Upper lobe of left lung (tissue), 6 donors: ENCODE measurements around the gene SCN5A. TPM values are rescaled to one million over a fixed set of nuclear protein-coding genes. Genes with fewer than 3 reads are reported as not detected.

ENCODE experiments used
- ATAC-seq, 2 donors: fragments of 200-7000 bp; cut with Tn5 transposase; one replicate each; pipeline ENCODE4 v1.9.1; 2022; ENCODE audit warnings: mild to moderate bottlenecking in 2 of 2, moderate library complexity in 2 of 2; ENCODE audit not compliant: low FRiP score in 2 of 2
- DNase-seq, 2 donors: peaks; one replicate each; pipeline ENCODE4 v3.0.0-alpha.2; 2019 to 2020
- H3K27ac ChIP-seq, 4 donors: fragments of 200-600 bp; sonication (generic); one replicate each; pipeline ENCODE4 v1.5.1; 2016 to 2019
- H3K27me3 ChIP-seq, 4 donors: fragments of 200-600 bp; sonication (generic); one replicate each; pipeline ENCODE4 v1.5.1; 2017 to 2019
- H3K36me3 ChIP-seq, 4 donors: fragments of 200-600 bp; sonication (generic); one replicate each; pipeline ENCODE4 v1.5.1; 2016 to 2019
- H3K4me1 ChIP-seq, 4 donors: fragments of 200-600 bp; sonication (generic); one replicate each; pipeline ENCODE4 v1.5.1; 2018 to 2019
- H3K4me3 ChIP-seq, 4 donors: fragments of 200-600 bp; sonication (generic); one replicate each; pipeline ENCODE4 v1.5.1; 2017 to 2019; ENCODE audit warnings: mild to moderate bottlenecking in 2 of 4, moderate library complexity in 1 of 4
- H3K9me3 ChIP-seq, 4 donors: fragments of 200-600 bp; sonication (generic); one replicate each; pipeline ENCODE4 v1.5.1; 2018 to 2019
- EP300 ChIP-seq, 4 donors: sonication (generic); formaldehyde crosslinking; IDR thresholded peaks; one replicate each; pipeline ENCODE4 v1.5.1; 2017; ENCODE audit warnings: antibody characterized with exemption in 4 of 4, control low read depth in 2 of 4
- POLR2A ChIP-seq, 4 donors: fragments of 450-650 bp; IDR thresholded peaks; one replicate each; pipeline ENCODE4 v1.5.1; 2016 to 2017; ENCODE audit warnings: antibody characterized with exemption in 4 of 4, mild to moderate bottlenecking in 2 of 4
- POLR2AphosphoS5 ChIP-seq, 2 donors: sonication (generic); formaldehyde crosslinking; IDR thresholded peaks; one replicate each; pipeline ENCODE4 v1.5.1; 2017; ENCODE audit warnings: antibody characterized with exemption in 2 of 2
- WGBS, 2 donors: methylation state at CpG; one replicate each; pipeline ENCODE4 v1.1.5; 2017 to 2018; 5-methylcytosine and 5-hydroxymethylcytosine counted together
- total RNA-seq, 6 donors: library from RNA; depleted of rRNA in 4 of 6; stranded (reverse); fragments of >200 nt in 4 of 6; gene quantifications; one replicate each; pipeline versions ENCODE4 v1.1.0 to v1.2.1, GENCODE V29; 2016 to 2021
- TF ChIP-seq, protein P1 (sequence below), 6 experiments: fragments of 450-650 bp in 4 of 6; fragments of 200-600 bp in 2 of 6; sonication (generic) in 2 of 6; IDR thresholded peaks; one replicate each; pipeline ENCODE4 v1.5.1; 2016 to 2019; ENCODE audit warnings: antibody characterized with exemption in 6 of 6
- donor health status: DM: no; HTN: no; CAD: no; lungs with moderate emphysema.
- donor health status: DM: no; HTN: yes; CAD: no; lungs with severe emphysema.

The SCN5A gene
- total RNA-seq, 6 donors from 2014 or later, result under 0.01 to 0.30 (median 0.10) TPM; not detected in 1

DNA sequence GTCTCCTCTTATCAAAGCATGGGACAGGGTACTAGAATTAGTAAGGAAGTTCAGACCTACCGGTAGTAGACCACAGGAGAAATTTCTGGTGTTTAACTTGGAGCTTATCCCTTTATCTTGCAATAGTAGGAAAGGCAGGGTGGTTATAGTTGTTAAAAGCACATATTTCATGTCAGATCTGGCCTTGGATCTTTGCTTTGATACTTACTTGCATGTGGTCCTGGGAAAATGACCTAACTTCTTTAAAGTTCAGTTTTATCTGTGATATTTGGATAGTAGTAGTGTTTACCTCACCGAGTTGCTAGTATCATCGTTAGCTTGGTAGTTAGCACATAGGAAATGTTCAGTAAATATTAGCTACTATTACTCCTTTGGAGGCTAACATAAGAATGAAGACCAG, 137.9 kb downstream of the SCN5A start:
- Histone ChIP-seq H3K4me3 (no peak overlapping the region), H3K9me3 (no peaks in the 10 kb centered on the region), H3K4me1 (no peaks in the 10 kb centered on the region), H3K36me3 (peaks cover 3 to 70% (median 15%) of the 10 kb centered on the region in 4 donors), H3K27me3 (no peaks in the 10 kb centered on the region), H3K27ac (no peak overlapping the region)
- 79 to 83% methylated on average over 3 of the region's 3 CpGs for WGBS, 2 donors
- TF ChIP-seq POLR2AphosphoS5 (IDR thresholded peaks at IDR 0.05) (no peak), EP300 (IDR thresholded peaks at IDR 0.05) (no peak), POLR2A (IDR thresholded peaks at IDR 0.05) (no peak)
- TF ChIP-seq, protein P1, sequence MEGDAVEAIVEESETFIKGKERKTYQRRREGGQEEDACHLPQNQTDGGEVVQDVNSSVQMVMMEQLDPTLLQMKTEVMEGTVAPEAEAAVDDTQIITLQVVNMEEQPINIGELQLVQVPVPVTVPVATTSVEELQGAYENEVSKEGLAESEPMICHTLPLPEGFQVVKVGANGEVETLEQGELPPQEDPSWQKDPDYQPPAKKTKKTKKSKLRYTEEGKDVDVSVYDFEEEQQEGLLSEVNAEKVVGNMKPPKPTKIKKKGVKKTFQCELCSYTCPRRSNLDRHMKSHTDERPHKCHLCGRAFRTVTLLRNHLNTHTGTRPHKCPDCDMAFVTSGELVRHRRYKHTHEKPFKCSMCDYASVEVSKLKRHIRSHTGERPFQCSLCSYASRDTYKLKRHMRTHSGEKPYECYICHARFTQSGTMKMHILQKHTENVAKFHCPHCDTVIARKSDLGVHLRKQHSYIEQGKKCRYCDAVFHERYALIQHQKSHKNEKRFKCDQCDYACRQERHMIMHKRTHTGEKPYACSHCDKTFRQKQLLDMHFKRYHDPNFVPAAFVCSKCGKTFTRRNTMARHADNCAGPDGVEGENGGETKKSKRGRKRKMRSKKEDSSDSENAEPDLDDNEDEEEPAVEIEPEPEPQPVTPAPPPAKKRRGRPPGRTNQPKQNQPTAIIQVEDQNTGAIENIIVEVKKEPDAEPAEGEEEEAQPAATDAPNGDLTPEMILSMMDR (IDR thresholded peaks at IDR 0.05), result no peak
- DNase-seq (no peak), ATAC-seq (no peak)

DNA sequence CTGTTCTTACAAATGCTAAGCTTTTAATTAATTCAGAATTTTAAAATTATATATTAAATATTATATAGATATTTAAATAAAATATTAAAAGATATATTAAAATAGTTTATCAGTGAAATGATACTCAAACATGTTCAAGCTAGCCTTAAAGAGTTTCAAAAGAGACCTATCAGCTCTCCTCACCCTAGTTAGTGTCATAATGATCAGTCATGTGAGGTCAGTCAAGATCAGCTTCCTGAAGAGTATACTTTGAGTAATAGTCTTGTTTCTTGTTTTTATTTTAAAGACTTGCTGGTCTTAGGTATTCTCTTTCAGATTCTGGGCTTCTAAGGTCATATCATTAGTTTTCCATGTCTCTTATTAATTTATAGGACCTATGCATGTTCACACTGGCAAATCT, 138.9 kb downstream of the SCN5A start:
- Histone ChIP-seq H3K4me3 (no peak overlapping the region), H3K4me1 (no peaks in the 10 kb centered on the region), H3K27me3 (no peaks in the 10 kb centered on the region), H3K36me3 (peaks cover 3 to 74% (median 16%) of the 10 kb centered on the region in 4 donors), H3K27ac (no peak overlapping the region), H3K9me3 (no peaks in the 10 kb centered on the region)
- no peak for TF ChIP-seq POLR2AphosphoS5 (IDR thresholded peaks at IDR 0.05)
- no peak for TF ChIP-seq POLR2A (IDR thresholded peaks at IDR 0.05)
- TF ChIP-seq, protein P1 (IDR thresholded peaks at IDR 0.05), result no peak
- TF ChIP-seq EP300 (IDR thresholded peaks at IDR 0.05), result no peak
- ATAC-seq (no peak), DNase-seq (no peak)

DNA sequence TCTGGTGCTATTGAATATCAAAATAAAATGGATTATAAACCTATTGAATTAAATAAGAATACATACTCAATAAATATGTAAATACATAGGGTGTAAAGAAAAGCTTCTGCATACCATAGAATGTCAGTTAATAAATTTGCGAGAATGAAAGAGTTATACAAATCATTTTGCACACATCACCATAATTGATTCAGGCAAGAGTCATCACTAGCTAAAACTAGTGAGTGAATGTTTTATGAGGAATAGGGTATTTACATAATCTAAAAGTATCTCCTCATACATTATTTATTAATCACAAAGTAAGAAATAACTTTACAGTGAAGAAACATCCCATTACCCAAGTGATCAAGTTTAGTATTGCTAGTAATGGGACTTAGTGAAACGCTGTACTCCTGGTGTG, 139.8 kb downstream of the SCN5A start:
- WGBS, 2 donors, result 93% methylated on average over 2 of the region's 2 CpGs
- H3K4me1 ChIP-seq, result no peaks in the 10 kb centered on the region
- no peak overlapping the region for H3K4me3 ChIP-seq
- H3K27ac ChIP-seq, result no peak overlapping the region
- DNase-seq, result no peak
- ATAC-seq, result no peak
- H3K9me3 ChIP-seq, result no peaks in the 10 kb centered on the region
- peaks cover 3 to 74% (median 15%) of the 10 kb centered on the region in 4 donors for H3K36me3 ChIP-seq
- no peak for TF ChIP-seq EP300 (IDR thresholded peaks at IDR 0.05)
- TF ChIP-seq POLR2AphosphoS5 (IDR thresholded peaks at IDR 0.05), result no peak
- TF ChIP-seq POLR2A (IDR thresholded peaks at IDR 0.05), result no peak
- TF ChIP-seq, protein P1 (IDR thresholded peaks at IDR 0.05), result no peak
- H3K27me3 ChIP-seq, result no peaks in the 10 kb centered on the region

DNA sequence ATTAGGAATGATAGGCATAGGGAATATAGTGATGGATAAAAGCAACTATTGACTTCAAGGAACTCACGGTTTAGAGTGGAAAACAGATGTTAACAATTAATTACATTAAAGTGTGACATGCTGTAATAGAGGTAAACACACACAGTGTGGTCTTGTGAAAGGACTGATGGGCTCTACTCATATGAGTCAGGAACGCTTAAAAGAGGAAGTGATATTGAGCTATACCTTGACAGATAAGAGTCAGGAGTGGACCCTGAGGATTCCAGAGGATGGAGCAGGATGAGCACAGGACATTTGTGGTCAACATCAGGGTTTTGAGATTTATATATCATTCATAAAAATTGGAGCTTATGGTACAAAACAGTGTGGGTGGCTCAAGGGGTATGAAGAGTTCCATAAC, 142.4 kb downstream of the SCN5A start:
- ATAC-seq, result no peak
- H3K27ac ChIP-seq, result no peak overlapping the region
- no peak for DNase-seq
- no peak overlapping the region for H3K4me3 ChIP-seq
- peaks cover 3 to 73% (median 20%) of the 10 kb centered on the region in 4 donors for H3K36me3 ChIP-seq
- 81 to 88% methylated on average over 2 of the region's 2 CpGs for WGBS, 2 donors
- H3K27me3 ChIP-seq, result no peaks in the 10 kb centered on the region
- no peaks in the 10 kb centered on the region for H3K4me1 ChIP-seq
- no peaks in the 10 kb centered on the region for H3K9me3 ChIP-seq
- TF ChIP-seq POLR2AphosphoS5 (IDR thresholded peaks at IDR 0.05), result no peak
- TF ChIP-seq, protein P1 (IDR thresholded peaks at IDR 0.05), result no peak
- no peak for TF ChIP-seq POLR2A (IDR thresholded peaks at IDR 0.05)
- no peak for TF ChIP-seq EP300 (IDR thresholded peaks at IDR 0.05)

DNA sequence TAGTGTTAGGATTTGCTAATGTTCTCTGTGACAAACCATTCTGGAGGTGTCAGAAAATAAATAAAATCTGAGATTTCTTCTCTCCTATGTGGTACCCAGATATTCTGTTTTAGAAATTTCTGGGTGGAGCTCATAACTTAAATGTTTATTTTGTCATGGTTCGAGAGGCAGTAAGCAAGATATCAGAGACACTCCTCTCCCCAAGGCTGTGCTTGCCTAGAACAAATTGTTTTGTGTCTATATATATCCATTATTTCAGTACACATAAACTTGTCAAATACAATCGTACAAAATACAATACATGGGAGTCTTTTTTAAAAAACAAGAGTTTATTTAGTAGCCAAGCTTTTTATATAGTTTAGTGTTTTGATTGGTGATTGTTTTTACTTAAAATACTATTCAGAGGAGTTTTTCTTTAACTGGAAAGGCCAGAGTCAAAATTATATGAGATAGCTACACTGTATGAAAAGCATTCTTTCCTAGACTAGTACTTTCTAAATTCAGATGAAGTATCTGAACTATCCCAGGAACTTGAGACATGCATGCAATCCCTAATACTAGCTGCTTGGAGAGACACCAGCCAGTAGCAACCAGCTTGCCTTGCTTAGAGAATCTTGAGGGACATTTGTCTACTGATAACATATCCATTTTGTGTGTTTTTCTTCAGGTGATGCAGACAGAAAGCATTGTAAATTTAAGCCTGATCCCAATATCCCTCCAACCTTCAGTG, 148.6 kb downstream of the SCN5A start:
- Histone ChIP-seq H3K4me1 (peaks cover 0 to 8% (median 6%) of the 10 kb centered on the region in 4 donors), H3K36me3 (peaks cover 3 to 39% (median 15%) of the 10 kb centered on the region in 4 donors), H3K9me3 (no peaks in the 10 kb centered on the region), H3K27ac (peak overlapping the region in 3 of 4 donors; percentile 12 to 28 (median 27)), H3K4me3 (no peak overlapping the region), H3K27me3 (no peaks in the 10 kb centered on the region)
- no peak for TF ChIP-seq POLR2AphosphoS5 (IDR thresholded peaks at IDR 0.05)
- TF ChIP-seq, protein P1 (IDR thresholded peaks at IDR 0.05), result no peak
- no peak for DNase-seq
- WGBS, 2 donors, result 48% methylated on average over 2 of the region's 2 CpGs
- no peak for ATAC-seq
